ENCODE data around the gene OPCML.

OPCML gene

GRCh38 chr11:133123796-133124195 is 408.5 kb downstream of the OPCML start:
- no peak for DNase-seq (ENCODE audit: low read depth)

GRCh38 chr11:133123366-133123765 is 408.9 kb downstream of the OPCML start:
- DNase-seq (ENCODE audit: low read depth) = no peak

- DNase-seq (ENCODE audit: low read depth) = no peak
Observed at GRCh38 chr11:133122256-133122655, 410.0 kb downstream of the OPCML start.

- no peak for DNase-seq (ENCODE audit: low read depth)
Observed at GRCh38 chr11:133118563-133119268, 413.6 kb downstream of the OPCML start.

GRCh38 chr11:133115099-133115498 is 417.2 kb downstream of the OPCML start:
- DNase-seq (ENCODE audit: low read depth) = no peak

- no peak for DNase-seq (ENCODE audit: low read depth)
Observed at GRCh38 chr11:133107763-133108162, 424.5 kb downstream of the OPCML start.

GRCh38 chr11:133107136-133107535 is 425.2 kb downstream of the OPCML start:
- no peak for DNase-seq (ENCODE audit: low read depth)

GRCh38 chr11:133106417-133106816 is 425.9 kb downstream of the OPCML start:
- DNase-seq (ENCODE audit: low read depth) = no peak

- no peak for DNase-seq (ENCODE audit: low read depth)
Observed at GRCh38 chr11:133104009-133104744, 428.1 kb downstream of the OPCML start.

GRCh38 chr11:133096981-133097380 is 435.3 kb downstream of the OPCML start:
- no peak for DNase-seq (ENCODE audit: low read depth)

GRCh38 chr11:133086518-133086917 is 445.8 kb downstream of the OPCML start:
- no peak for DNase-seq (ENCODE audit: low read depth)

GRCh38 chr11:133082841-133083488 is 449.3 kb downstream of the OPCML start:
- DNase-seq (ENCODE audit: low read depth) = no peak

- DNase-seq (ENCODE audit: low read depth) = no peak
Observed at GRCh38 chr11:133082453-133082781, 449.9 kb downstream of the OPCML start.

- no peak for DNase-seq (ENCODE audit: low read depth)
Observed at GRCh38 chr11:133081730-133082452, 450.4 kb downstream of the OPCML start.

- DNase-seq (ENCODE audit: low read depth) = no peak
Observed at GRCh38 chr11:133081020-133081419, 451.3 kb downstream of the OPCML start.

GRCh38 chr11:133078591-133079404 is 453.5 kb downstream of the OPCML start:
- DNase-seq (ENCODE audit: low read depth) = no peak

- DNase-seq (ENCODE audit: low read depth) = no peak
Observed at GRCh38 chr11:133078012-133078411, 454.3 kb downstream of the OPCML start.

GRCh38 chr11:133075351-133075750 is 456.9 kb downstream of the OPCML start:
- DNase-seq (ENCODE audit: low read depth) = no peak

GRCh38 chr11:133072858-133073582 is 459.3 kb downstream of the OPCML start:
- no peak for DNase-seq (ENCODE audit: low read depth)

GRCh38 chr11:133072378-133072777 is 459.9 kb downstream of the OPCML start:
- no peak for DNase-seq (ENCODE audit: low read depth)

- DNase-seq (ENCODE audit: low read depth) = no peak
Observed at GRCh38 chr11:133070791-133071190, 461.5 kb downstream of the OPCML start.
